OCI-M2 (cell line): Measurements from ENCODE around the gene RHPN2.
"Not testable (repeated sequence)": the region's sequence is repeated elsewhere in the genome, so short reads cannot be mapped to it uniquely, and the experiment has no call there.

Experiments used
- DNase-seq: peaks from one replicate; lab custom pipeline; 2025; ENCODE audit not compliant: unreplicated experiment; lab: John Stamatoyannopoulos, UW

Gene RHPN2

GRCh38 chr19:33066543-33066942 lies 1.9 kb upstream of the RHPN2 start:
- DNase-seq, result no peak

- DNase-seq, result no peak
Measured at GRCh38 chr19:33064458-33064791, 263 bp downstream of the RHPN2 start.

- no peak for DNase-seq
Measured at GRCh38 chr19:33063753-33064457, 783 bp downstream of the RHPN2 start.

GRCh38 chr19:33063356-33063752 lies 1.3 kb downstream of the RHPN2 start:
- DNase-seq, result no peak

- DNase-seq, result no peak
Measured at GRCh38 chr19:33062902-33063301, 1.8 kb downstream of the RHPN2 start.

GRCh38 chr19:33060586-33060985 lies 4.1 kb downstream of the RHPN2 start:
- DNase-seq, result no peak

DNA sequence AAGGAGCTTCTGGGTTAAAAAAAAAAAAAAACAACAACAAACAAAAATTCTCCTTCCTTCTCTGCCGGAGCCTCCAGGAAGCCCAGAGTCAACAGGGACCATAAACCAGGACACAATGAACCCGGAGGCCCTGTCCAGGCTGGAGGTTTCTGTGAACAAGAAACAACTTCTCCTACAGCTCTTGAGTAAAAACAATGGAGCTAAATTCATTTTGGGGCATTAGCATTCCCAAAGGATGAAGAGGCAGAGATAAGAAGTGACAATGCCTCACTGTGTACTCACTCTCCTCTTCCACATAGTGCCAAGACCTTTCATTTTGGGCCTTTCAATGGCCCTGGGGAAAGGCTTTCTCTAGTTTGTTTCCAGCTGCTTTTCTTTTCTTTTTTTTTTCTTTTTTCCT lies 9.0 kb downstream of the RHPN2 start:
- no peak for DNase-seq

GRCh38 chr19:33054623-33055022 lies 10.1 kb downstream of the RHPN2 start:
- DNase-seq, result no peak

DNA sequence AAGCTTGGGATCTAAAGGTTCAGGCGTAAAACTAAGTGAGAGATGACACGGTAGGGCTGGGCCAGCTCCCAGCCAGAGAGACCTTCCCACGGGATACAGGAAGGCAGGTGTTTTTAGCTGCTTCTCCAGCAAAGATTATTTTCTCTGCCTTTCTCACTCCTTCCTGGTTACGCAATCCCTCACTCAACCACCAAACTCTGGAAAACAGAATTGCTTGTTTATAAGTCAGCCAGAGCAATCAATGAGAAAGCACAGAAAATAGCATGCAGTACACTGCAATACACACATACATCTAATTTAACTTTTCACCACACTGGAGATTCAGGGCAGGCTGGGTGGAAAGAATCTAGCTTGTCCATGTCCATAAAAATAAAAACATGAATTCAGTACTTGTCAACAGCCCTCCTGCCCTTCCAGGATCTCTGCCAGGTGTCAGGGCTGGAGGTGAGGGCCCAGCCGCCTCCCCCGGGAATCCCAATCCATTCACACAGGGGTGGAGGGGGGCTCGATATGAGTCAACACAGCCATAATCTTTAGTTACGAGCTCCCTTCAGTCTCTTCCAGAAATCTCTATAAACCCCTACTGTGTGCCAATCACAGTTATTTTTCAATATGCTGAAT lies 12.2 kb downstream of the RHPN2 start:
- no peak for DNase-seq

- no peak for DNase-seq
Measured at GRCh38 chr19:33050110-33050509, 14.6 kb downstream of the RHPN2 start.

DNA sequence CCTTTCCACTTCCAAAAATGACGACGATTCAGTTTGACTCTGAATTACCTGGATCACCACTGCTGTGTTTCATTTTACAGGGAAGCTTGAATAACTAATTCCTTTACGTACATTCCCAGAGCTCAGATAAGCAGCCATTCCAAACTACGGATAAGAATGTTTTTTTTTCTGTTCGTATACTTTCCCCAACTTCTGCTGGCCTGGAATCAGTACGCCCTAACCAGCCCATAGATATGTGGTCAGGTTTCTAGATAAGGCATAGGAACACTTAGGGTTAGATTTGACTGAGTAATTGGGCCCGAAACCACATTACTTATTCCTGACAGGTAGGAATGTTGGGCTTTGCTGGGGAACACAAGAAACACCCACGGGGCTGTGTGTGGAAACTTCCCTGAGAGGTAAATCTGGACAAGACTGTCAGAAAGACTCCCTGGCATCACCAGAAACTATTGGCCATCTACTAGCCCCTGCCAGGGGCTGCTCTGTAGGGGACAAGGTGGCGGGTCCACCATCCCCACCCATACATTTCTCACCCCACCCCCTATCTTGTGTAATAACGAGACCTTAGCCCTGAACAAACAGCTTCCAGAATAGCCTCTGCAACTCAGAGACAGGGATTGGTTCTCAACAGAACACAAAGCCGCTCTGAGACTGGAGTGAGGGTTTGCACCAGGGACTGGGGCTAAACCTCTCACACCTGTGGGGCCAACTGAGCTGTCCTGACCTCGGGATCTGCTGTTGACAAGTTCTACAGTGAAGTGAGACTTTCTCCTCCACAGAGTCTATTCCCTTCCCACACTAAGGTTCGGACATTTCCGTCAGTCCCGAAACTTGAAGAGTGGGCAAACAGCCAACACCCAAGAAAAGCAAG lies 15.6 kb downstream of the RHPN2 start:
- no peak for DNase-seq

DNA sequence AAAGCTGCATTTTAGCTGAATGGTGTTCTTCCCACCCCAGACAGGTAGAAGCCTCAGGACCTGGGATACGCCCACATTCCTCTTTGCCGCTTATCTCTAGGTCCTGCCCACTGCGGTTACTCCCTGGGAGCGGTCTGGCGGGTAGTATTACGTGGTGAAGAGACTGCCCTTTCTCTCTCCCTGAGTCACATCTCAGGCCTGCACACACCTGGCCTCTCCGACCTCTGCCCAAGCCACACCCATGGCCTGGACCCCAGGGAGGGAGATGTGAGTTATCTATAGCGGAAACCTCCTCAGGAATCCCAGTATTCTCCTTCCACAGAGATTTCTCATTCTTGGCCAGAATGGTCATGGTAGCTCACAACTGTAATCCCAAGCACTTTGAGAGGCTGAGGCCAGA lies 17.3 kb downstream of the RHPN2 start:
- DNase-seq, result no peak

DNA sequence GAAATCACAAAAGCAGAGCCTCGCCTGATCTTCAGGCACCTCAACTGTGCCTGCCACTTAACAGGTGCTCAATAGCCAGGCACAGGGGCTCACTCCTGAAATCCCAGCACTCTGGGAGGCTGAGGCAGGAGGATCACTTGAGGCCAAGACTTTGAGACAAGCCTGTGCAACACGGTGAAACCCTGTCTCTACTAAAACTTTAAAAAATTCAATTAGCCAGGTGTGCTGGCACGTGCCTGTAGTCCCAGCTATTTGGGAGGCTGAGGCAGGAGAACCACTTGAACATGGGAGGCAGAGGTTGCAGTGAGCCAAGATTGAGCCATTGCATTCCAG lies 22.9 kb downstream of the RHPN2 start:
- not testable (repeated sequence) for DNase-seq

- no peak for DNase-seq
Measured at GRCh38 chr19:33040994-33041827, 23.5 kb downstream of the RHPN2 start.

GRCh38 chr19:33039815-33040214 lies 24.9 kb downstream of the RHPN2 start:
- DNase-seq, result no peak

GRCh38 chr19:33039108-33039599 lies 25.5 kb downstream of the RHPN2 start:
- DNase-seq, result no peak

GRCh38 chr19:33037168-33038025 lies 27.3 kb downstream of the RHPN2 start:
- not testable (repeated sequence) for DNase-seq

- not testable (repeated sequence) for DNase-seq
Measured at GRCh38 chr19:33036370-33037167, 28.1 kb downstream of the RHPN2 start.

DNA sequence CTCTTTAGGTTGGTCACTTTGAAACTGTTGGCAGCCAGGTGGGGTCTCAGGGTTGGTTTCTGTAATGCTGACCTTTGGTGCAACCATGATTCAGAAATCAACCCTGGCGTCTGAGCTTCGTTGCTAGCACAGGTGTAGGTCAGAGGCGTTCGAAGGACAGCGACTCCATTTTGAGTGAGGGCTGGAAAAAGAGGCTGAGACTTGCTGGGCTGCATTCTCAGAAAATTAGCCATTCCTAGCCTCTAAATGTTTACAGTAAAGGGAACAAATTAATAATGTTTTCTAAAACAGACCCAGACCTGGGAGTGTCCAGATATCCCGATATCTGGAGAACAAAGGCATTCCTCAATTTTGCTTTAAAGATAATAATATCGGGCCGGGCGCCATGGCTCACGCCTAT lies 29.2 kb downstream of the RHPN2 start:
- no peak for DNase-seq
